ENCODE results near the gene DBET.
"Not testable (repeated sequence)": the region's sequence is repeated elsewhere in the genome, so short reads cannot be mapped to it uniquely, and the experiment has no call there.

DBET gene

GRCh38 chr4:190049378-190050239, 14.7 kb upstream of the DBET start:
- not testable (repeated sequence) for DNase-seq

GRCh38 chr4:190058997-190059396, 5.3 kb upstream of the DBET start:
- not testable (repeated sequence) for DNase-seq

GRCh38 chr4:190064805-190065204, 503 bp downstream of the DBET start:
- not testable (repeated sequence) for DNase-seq

GRCh38 chr4:190068351-190068750, 4.0 kb downstream of the DBET start:
- not testable (repeated sequence) for DNase-seq

- DNase-seq = not testable (repeated sequence)
Measured at GRCh38 chr4:190093052-190093451, 28.8 kb downstream of the DBET start.

GRCh38 chr4:190094031-190094430, 29.7 kb downstream of the DBET start:
- not testable (repeated sequence) for DNase-seq

- DNase-seq = not testable (repeated sequence)
Measured at GRCh38 chr4:190095335-190095734, 31.0 kb downstream of the DBET start.

GRCh38 chr4:190099605-190100004, 35.3 kb downstream of the DBET start:
- DNase-seq = not testable (repeated sequence)

- DNase-seq = not testable (repeated sequence)
Measured at GRCh38 chr4:190101525-190101924, 37.2 kb downstream of the DBET start.

GRCh38 chr4:190106191-190106590, 41.9 kb downstream of the DBET start:
- DNase-seq = not testable (repeated sequence)

GRCh38 chr4:190106611-190107480, 42.5 kb downstream of the DBET start:
- DNase-seq = not testable (repeated sequence)

- DNase-seq = not testable (repeated sequence)
Measured at GRCh38 chr4:190107766-190108485, 43.6 kb downstream of the DBET start.

GRCh38 chr4:190108756-190109155, 44.5 kb downstream of the DBET start:
- DNase-seq = not testable (repeated sequence)

- not testable (repeated sequence) for DNase-seq
Measured at GRCh38 chr4:190109390-190110011, 45.2 kb downstream of the DBET start.

- DNase-seq = not testable (repeated sequence)
Measured at GRCh38 chr4:190110033-190110432, 45.7 kb downstream of the DBET start.

GRCh38 chr4:190110570-190111295, 46.4 kb downstream of the DBET start:
- not testable (repeated sequence) for DNase-seq

- DNase-seq = not testable (repeated sequence)
Measured at GRCh38 chr4:190112879-190113278, 48.6 kb downstream of the DBET start.

- DNase-seq = not testable (repeated sequence)
Measured at GRCh38 chr4:190114991-190115390, 50.7 kb downstream of the DBET start.

All from NCI-H446 treated with DMSO at 0.1 percent for 48 hours (cell line).